T-helper 2 cell treated with Interferon-gamma antibody and Interleukin-4, amounts not matched to agents 5 μg/mL and 100 μg/mL, for 36 hours (primary cell): ENCODE data around the gene TPT1.

Source experiments
- DNase-seq: peaks from one replicate; pipeline ENCODE4 v3.0.0; 2021; ENCODE audit warnings: low spot score
- H3K27ac Mint-ChIP-seq: one replicate; pipeline ENCODE4 v1.8.0; 2021; ENCODE audit warnings: mild to moderate bottlenecking, mixed read lengths
- H3K27me3 Mint-ChIP-seq: one replicate; pipeline ENCODE4 v1.8.0; 2021; ENCODE audit warnings: low read depth, mixed read lengths
- H3K36me3 Mint-ChIP-seq: one replicate; pipeline ENCODE4 v1.8.0; 2021; ENCODE audit warnings: low read depth, mixed read lengths
- H3K4me1 Mint-ChIP-seq: one replicate; pipeline ENCODE4 v1.8.0; 2021; ENCODE audit warnings: low read depth, mixed read lengths
- H3K4me3 Mint-ChIP-seq: one replicate; pipeline ENCODE4 v1.8.0; 2022; ENCODE audit warnings: mild to moderate bottlenecking, moderate library complexity, mixed read lengths
- H3K9me3 Mint-ChIP-seq: one replicate; pipeline ENCODE4 v1.8.0; 2021; ENCODE audit warnings: mixed read lengths

TPT1 gene

DNA sequence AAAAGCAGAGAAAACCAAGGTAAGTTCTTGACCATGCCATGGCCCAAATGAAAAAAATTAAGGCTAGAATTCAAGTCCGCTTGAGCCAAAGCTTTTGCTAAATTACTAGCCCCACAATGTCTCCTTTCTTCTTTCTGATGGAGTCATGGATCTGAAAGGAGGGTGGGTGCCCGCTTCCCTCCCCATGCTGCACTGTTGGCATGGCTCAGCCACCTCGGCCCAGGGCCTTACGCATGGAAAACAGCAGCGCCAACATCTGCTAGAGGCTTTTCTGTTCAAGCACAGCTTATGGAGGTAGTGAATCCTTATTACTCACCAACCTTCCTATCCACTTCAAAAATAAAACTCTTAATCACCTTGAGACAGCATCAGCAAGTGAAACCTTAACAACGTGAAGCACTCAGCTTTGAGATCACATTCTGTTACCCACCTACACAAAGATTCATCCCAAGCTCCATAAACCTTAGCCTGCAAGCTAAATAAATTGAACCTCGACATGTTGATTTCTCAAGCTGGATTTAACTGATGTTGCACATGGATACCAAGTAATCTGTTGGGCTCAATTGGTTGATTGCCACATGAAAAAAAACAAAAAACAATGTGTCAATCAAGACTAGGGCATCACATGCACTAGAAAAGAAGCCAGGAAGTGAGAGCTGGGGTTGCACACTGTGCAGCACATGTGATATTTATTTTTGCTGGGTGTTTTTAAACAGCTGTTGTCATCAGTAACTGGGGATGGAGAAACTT is 43.4 kb downstream of the TPT1 start:
- Mint-ChIP-seq H3K4me1 (peaks cover 23% of the 10 kb centered on the region), H3K27ac (peak overlapping the region; percentile 49), H3K9me3 (no peaks in the 10 kb centered on the region), H3K27me3 (no peaks in the 10 kb centered on the region), H3K36me3 (peaks cover 3% of the 10 kb centered on the region), H3K4me3 (peak overlapping the region; percentile 3)
- no peak for DNase-seq

DNA sequence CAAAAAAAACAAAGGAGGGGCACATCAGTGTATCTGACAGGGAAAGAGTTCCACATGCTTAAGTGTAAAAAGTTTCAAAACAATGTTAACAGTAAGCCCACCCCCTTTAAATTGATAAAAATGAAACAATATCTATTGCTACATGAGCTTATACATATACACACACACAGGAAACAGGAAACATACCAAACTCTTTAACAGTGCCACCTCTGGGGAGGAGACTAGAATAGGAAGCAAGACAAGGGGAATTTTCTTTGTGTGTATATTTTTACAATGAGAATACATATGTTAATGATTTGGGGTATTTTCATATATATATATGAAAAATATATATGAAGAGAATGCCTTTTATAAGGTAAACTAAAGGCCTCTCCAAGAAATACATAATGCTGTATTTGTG is 44.7 kb downstream of the TPT1 start:
- H3K4me3 Mint-ChIP-seq, result no peak overlapping the region
- H3K27me3 Mint-ChIP-seq, result no peaks in the 10 kb centered on the region
- DNase-seq, result no peak
- peaks cover 3% of the 10 kb centered on the region for H3K36me3 Mint-ChIP-seq
- H3K27ac Mint-ChIP-seq, result peak overlapping the region; percentile 72
- H3K9me3 Mint-ChIP-seq, result no peaks in the 10 kb centered on the region
- H3K4me1 Mint-ChIP-seq, result peaks cover 23% of the 10 kb centered on the region

DNA sequence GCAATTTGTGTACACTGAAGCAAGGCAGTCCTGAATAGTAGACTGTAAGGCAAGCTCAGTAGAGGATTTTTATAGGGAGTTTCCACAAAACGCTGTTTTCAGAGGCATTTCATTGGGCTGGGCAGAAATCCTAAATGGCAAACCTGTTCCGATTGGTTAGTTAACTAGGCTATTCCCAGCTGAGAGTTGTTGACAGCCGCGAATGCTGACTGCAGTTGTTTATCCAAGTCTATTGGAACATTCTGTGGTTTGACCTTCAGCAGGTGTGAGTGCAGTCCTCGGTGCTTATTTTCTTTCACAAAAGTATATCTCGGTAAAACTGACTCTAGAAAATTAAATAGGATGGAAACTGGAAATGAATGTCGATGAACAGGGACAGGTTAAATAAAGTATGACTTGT is 45.4 kb downstream of the TPT1 start:
- Mint-ChIP-seq H3K4me1 (peaks cover 23% of the 10 kb centered on the region), H3K27me3 (no peaks in the 10 kb centered on the region), H3K27ac (no peak overlapping the region), H3K4me3 (no peak overlapping the region), H3K36me3 (peaks cover 3% of the 10 kb centered on the region), H3K9me3 (no peaks in the 10 kb centered on the region)
- no peak for DNase-seq

DNA sequence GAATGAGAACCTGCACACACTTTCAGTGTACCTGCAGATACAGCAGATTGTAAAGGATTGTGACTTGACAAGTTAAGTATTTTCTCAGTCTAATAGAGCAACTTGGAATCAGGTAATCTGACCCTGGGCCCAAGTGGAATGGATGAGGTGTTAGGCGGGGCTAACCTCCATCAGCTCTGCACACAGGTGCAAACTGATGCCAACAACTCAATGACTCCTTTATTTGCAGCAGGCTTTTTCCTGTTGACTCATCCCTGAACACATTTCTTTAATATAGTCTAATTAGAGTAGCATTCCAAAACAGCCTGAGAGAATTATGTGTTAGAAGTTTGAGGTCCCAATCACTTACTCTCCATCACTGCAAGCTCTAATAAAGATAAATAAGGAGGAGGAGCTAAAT is 48.8 kb downstream of the TPT1 start:
- no peak for DNase-seq

DNA sequence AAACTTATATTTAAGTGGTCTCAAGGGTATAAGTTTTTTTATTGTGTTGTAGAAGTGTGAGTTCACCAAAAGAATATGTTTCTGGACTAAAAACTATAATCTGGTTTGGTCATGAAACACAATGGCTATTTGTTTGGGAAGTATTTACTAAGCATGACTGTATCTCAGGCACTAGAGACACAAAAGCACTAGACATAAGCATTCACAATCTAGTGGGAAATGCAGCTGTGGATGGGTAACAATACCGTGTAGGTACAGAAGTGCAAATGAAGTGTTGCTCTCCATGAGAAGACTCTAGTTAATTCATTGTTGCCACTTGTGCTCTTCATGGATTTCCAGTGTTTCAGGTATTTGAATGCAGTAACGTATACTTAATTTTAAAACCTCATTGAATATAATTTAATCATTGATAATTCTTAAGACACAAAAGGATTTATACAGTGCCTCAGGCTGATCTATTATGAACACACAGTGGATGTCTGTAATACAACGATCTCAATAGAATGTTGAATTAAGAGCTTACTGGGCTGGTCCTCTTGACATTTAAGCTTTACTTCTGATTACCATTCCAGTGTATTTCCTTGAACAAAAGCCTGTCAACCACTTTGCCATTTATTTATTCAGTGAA is 50.9 kb downstream of the TPT1 start:
- Mint-ChIP-seq H3K4me1 (no peaks in the 10 kb centered on the region), H3K27ac (no peak overlapping the region), H3K36me3 (peaks cover 4% of the 10 kb centered on the region), H3K9me3 (no peaks in the 10 kb centered on the region), H3K27me3 (no peaks in the 10 kb centered on the region), H3K4me3 (no peak overlapping the region)
- no peak for DNase-seq

More for the DNA sequence above, 48.8 kb downstream of the TPT1 start:
- H3K36me3 Mint-ChIP-seq, result peaks cover 4% of the 10 kb centered on the region
- no peak overlapping the region for H3K27ac Mint-ChIP-seq
- H3K4me3 Mint-ChIP-seq, result no peak overlapping the region
- no peaks in the 10 kb centered on the region for H3K27me3 Mint-ChIP-seq
- peaks cover 9% of the 10 kb centered on the region for H3K4me1 Mint-ChIP-seq
- no peaks in the 10 kb centered on the region for H3K9me3 Mint-ChIP-seq
